ENCODE data around the gene THSD4.

GRCh38 chr15:71800835-71801745, 685.8 kb downstream of the THSD4 start:
- no peak for TF ChIP-seq POLR2A (IDR thresholded peaks at IDR 0.05)
- TF ChIP-seq CTCF (IDR thresholded peaks at IDR 0.05), result peak; percentile 36 to 92 (median 84)
